GM18861 (cell line): ENCODE data around the gene OSBPL6.
"Not testable (repeated sequence)": the region's sequence is repeated elsewhere in the genome, so short reads cannot be mapped to it uniquely, and the experiment has no call there.

Experiments used
- ATAC-seq: cut with Tn5 transposase; IDR thresholded peaks from one replicate; pipeline ENCODE4 v1.9.1; 2021; ENCODE audit not compliant: unreplicated experiment

OSBPL6 gene

GRCh38 chr2:178388287-178388686, 194.0 kb downstream of the OSBPL6 start:
- no peak for ATAC-seq

- ATAC-seq, result no peak
Measured at GRCh38 chr2:178391701-178392100, 197.4 kb downstream of the OSBPL6 start.

GRCh38 chr2:178392215-178392614, 197.9 kb downstream of the OSBPL6 start:
- no peak for ATAC-seq

GRCh38 chr2:178394859-178395258, 200.5 kb downstream of the OSBPL6 start:
- ATAC-seq, result no peak

DNA sequence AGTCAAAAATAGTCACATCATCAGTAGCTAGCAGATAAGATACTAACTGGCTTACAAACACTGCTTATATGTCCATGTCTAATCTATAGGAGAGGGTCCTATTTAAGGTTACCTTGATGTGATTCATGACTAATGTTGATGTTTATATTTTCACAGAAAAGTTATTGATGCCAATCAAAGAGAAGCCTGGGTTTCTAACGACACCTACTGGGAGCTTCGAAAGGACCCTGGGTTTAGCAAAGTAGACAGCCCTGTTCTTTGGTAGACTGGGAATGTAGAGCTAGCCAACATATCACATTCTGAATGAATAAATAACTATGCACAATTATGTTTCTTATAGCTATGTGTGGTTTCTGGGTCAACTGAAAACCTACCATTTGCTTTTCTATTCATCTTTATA, 201.0 kb downstream of the OSBPL6 start:
- ATAC-seq, result no peak

DNA sequence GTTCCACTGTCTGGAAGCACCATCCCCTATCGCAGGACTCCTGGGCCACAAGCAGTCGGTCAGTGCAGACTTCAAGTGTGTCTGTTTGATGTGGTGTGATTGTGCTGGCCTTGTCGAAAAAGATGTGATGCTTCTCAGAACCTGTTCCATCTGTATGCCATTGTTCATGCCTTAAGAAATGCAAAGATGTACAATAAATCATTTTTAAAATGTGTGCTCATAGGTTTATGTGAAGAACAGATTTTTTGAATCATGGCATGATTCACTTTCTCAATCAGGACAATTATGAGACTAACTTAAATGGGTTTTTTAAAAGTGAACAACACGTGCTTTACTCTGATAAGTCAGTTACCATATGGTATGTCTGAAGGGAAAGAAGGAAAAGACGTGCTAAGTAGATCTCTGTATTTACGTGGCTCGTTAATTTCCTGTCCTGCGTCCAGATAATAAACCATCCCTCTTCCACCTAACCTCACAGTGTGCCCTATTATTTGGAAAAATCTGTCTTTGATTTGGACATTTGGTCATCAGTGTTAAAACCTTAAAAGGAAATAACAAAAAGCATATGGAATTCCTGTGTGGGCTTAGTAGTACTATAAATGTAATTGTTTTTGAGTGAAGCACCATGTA, 201.7 kb downstream of the OSBPL6 start:
- no peak for ATAC-seq

DNA sequence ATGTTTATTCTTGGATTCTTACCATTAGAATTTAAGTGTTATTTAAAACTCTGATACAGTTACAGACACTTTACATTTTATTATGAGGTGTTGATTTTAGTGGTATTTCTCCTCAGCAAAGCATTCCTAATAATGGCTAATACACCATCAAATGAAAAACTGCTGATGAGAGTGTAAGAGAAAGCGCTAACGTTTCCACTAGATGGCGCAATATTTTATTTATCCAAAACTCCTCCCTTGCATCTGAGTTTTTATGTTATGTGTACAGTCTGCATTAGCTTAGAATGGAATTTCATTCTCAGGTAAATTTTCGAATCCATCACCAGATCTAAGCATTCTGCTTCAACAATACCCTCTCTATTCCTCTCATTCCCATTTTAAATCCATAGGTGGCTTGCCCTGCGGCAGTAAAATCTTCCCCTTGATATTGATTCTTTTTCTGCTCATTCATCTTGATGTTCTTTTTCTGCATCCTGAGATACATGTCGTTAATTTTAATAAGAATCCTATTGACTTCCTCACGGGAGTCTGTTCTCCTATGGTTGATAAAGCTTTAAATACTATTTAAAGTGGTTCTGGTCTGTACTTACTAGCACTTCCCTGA, 202.8 kb downstream of the OSBPL6 start:
- ATAC-seq, result peak; percentile 93

DNA sequence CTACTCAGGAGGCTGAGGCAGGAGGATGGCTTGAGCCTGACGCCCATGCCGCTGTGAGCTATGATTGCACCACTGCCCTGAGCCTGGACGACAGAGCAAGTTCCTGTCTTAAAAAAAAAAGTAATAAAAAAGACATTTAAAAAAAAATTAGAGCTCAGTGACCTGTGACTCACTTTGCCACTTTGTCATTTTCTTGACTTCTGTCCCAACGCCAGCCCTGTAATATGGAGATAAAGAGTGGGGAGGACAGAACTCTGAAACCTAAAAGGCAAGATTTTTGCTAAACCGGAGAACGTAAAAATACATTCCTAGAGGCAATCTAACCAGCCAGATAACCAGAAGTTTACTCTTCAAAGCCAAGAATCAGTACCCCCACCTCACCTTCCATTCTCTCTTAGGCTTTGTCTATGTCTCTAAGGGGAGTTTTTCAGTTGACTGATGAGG, 207.7 kb downstream of the OSBPL6 start:
- no peak for ATAC-seq

DNA sequence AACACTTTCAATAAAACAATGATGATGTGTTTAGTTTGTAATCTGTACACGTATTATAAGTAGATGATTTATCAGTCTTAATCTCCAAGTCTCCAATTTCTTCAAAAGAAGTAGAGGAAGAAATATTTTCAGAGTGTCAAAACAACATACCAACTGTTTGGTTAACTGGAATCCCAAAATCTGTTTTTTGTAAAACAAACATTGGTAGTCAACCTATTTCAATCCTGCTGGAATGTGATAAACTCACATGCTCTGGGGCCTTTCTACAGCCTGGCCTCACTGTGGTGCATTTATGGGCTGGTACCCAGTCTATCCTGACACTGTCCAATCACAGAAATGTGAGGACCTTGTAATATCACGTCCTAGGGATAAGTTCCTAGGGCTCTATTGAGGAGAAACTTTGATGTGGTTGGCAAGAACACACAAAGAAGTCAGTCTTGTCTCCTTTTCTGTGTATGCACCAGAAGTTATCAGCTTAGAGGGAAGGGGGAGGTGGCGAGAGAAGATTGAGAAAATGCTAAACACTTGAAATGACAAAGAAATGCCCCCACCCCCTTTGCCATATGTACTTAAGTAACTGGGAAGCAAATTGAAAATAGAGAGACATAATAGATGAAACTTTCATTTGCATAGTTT, 209.5 kb downstream of the OSBPL6 start:
- peak; percentile 23 for ATAC-seq

DNA sequence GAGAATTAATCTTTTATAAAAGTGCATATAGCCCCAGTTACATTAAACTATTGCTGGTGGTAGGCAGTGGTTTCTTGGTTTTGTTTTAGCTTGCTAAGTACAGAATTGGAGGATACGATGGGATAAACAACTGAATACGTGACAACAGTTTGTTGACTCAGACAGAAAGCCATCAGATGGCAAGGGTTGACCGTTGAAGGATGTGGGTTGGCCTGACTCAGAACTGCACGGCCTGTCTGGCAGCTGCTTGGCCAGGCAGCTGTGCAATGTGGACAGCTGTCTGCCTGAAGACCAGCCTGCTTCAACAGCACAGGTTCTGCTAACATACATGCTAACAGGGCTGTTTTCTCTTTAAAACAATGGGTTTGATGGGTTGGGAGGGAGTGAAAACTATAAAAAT, 210.1 kb downstream of the OSBPL6 start:
- peak; percentile 100 for ATAC-seq

DNA sequence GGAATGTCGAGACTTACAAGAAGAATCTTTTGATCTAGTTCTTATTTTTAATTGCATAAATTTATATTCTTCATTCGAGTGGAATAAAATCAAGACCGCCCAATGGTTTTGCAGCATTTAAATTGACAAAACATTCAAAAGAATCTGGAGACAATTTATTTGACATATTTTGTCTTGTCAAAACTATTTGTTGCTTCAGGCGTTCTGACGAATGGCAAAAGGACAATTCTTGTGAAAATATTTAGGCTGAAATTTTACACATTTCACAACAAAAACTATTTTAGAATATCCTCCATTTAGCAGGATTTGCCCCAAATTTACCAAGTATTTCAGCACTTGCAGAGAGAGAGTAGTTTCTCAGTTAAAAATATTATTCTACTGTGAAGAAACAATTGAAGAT, 214.9 kb downstream of the OSBPL6 start:
- no peak for ATAC-seq

DNA sequence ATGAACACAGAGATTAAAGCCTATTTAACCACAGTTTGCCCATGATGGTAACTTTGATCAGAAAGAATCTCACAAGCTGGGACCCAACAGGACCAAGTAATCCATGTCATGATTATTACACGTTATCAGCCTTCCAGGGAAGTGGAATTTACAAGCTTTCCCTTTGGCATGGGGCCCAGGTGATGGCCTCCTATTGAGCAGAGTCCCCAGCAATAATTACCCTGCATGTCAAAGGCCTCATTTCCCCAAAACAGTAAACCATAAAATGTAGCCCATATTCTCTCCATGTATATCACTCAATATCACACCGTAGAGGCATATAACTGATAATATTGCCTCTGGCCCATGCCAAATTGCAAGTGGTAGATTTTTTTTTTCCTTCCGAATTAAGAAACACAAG, 217.7 kb downstream of the OSBPL6 start:
- no peak for ATAC-seq

GRCh38 chr2:178412453-178412852, 218.1 kb downstream of the OSBPL6 start:
- ATAC-seq, result not testable (repeated sequence)

DNA sequence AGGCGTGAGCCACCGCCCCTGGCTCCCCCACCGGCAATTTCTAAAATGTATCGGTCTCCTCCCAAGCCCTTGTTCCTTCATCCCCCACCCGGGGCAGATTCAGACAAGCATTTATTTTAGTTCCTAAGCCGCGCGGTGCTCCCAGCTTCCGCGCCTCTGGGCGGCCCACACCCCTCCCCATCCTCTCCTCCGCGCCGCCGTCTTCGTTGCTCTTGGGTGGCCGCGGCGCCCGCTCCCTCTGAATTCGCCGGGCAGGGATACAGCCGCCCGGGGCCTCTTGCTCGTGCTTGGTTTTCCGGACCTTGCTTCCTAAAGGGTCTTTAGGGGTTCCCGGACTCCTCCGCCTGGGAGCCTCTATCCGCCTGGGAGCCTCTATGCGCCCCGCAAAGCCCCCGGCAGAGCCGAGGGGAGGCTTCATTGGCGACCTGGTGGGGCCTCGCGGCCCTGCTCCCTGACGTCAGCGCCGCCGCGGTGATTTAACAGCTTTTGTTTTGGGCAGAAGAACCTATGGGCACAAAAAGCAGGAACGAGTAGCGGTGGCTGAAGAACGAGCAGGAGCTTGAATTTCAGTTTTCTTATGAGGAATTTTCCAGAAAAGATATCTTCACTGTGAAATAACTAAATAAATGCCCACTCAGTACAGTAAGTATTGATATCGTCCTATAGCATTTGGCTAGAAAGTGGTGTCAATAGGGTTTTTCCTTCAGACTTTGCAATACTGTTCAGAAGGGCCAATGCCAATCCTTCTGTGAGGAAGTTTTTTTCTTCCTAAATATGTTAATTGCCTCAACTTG, 219.4 kb downstream of the OSBPL6 start:
- peak; percentile 72 for ATAC-seq

- peak; percentile 85 for ATAC-seq
Measured at GRCh38 chr2:178414266-178415247, 220.2 kb downstream of the OSBPL6 start.

DNA sequence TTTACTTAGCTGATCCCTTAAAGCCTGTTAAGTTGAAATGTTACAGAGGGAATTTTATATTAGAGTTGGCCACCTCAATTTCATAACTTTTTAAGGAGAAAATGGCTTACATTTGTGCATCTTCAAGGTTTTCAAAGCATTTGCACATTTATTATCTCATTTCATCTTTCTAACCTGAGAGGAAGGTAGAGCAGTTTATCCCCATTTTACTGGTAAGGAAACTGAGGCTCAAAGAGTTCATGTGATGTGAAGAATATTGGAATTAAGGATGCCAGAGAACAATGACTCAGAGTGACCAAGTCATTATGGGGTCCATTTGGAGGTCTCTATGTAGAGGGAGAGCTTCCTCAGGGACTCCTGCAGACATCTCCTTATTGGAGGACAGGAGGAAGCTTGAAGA, 221.7 kb downstream of the OSBPL6 start:
- ATAC-seq, result no peak

DNA sequence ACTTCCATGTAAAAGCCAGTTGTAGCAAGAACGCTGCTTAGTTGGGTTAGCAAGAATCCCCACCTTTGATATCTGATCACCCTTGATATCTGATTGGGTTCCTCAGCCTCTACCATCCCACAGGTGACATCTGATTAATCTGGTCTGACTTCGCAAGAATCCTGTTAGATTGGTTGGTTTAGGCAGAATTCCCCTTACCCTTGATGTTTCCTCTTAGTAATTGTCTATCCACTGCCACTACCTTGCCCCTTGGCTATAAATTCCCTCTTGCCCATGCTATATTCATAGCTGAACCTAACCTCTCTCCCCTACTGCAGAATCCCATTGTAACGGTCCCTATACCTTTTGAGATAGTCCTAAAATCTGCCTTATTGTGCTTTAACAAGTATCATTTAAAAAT, 223.6 kb downstream of the OSBPL6 start:
- no peak for ATAC-seq

DNA sequence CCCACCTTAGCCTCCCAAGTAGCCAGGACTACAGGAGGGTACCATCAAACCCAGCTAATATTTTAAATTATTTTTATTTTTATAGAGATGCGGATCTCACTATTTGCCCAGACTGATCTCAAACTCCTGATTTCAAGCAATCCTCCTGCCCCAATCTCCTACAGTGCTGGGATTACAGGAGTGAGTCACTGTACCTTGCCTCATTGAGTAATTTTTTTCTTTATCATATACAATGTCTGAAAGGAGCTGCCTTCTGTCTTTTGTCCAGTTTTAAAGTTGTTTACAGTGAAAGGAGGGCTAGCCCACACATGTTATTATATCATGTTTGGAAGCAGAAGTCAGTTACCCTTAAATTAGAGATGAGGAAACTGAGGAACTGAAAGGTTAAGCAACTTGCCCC, 224.1 kb downstream of the OSBPL6 start:
- no peak for ATAC-seq

GRCh38 chr2:178419123-178419522, 224.8 kb downstream of the OSBPL6 start:
- ATAC-seq, result no peak

GRCh38 chr2:178420463-178420999, 226.2 kb downstream of the OSBPL6 start:
- no peak for ATAC-seq
